Neuron (in vitro differentiated cells): ENCODE data around the gene AOPEP.

Experiments used
- H2AFZ ChIP-seq: one replicate; pipeline ENCODE4 v1.6.1; 2013; ENCODE audit warnings: low read depth, mild to moderate bottlenecking, inconsistent platforms, low read length, moderate library complexity
- H3K27me3 ChIP-seq: one replicate; pipeline ENCODE4 v1.6.1; 2013; ENCODE audit warnings: low read length; ENCODE audit not compliant: insufficient read depth
- H3K36me3 ChIP-seq: one replicate; pipeline ENCODE4 v1.6.1; 2013; ENCODE audit warnings: low read length; ENCODE audit not compliant: insufficient read depth
- H3K4me1 ChIP-seq: one replicate; pipeline ENCODE4 v1.6.1; 2013; ENCODE audit warnings: low read length; ENCODE audit not compliant: insufficient read depth
- H3K4me3 ChIP-seq: 2 replicates; pipeline ENCODE4 v1.5.1; 2013; ENCODE audit warnings: mild to moderate bottlenecking, low read length, moderate library complexity
- H3K9me3 ChIP-seq: one replicate; pipeline ENCODE4 v1.6.1; 2013; ENCODE audit warnings: low read length

AOPEP gene

GRCh38 chr9:94892675-94893074 is 166.2 kb downstream of the AOPEP start:
- no peaks in the 10 kb centered on the region for H3K4me1 ChIP-seq
- no peaks in the 10 kb centered on the region for H3K36me3 ChIP-seq
- no peaks in the 10 kb centered on the region for H3K27me3 ChIP-seq
- peaks cover 2% of the 10 kb centered on the region for H3K9me3 ChIP-seq
- no peak overlapping the region for H2AFZ ChIP-seq
- H3K4me3 ChIP-seq, result no peak overlapping the region

GRCh38 chr9:94894094-94894699 is 167.7 kb downstream of the AOPEP start:
- Histone ChIP-seq H2AFZ (no peak overlapping the region), H3K4me1 (no peaks in the 10 kb centered on the region), H3K4me3 (no peak overlapping the region), H3K9me3 (no peaks in the 10 kb centered on the region), H3K36me3 (no peaks in the 10 kb centered on the region), H3K27me3 (no peaks in the 10 kb centered on the region)

GRCh38 chr9:94895668-94896067 is 169.2 kb downstream of the AOPEP start:
- H3K4me3 ChIP-seq, result no peak overlapping the region
- no peaks in the 10 kb centered on the region for H3K36me3 ChIP-seq
- no peak overlapping the region for H2AFZ ChIP-seq

GRCh38 chr9:94896512-94896911 is 170.0 kb downstream of the AOPEP start:
- no peaks in the 10 kb centered on the region for H3K36me3 ChIP-seq
- H3K9me3 ChIP-seq, result no peaks in the 10 kb centered on the region
- H3K4me3 ChIP-seq, result no peak overlapping the region
- no peak overlapping the region for H2AFZ ChIP-seq
- H3K27me3 ChIP-seq, result no peaks in the 10 kb centered on the region
- peaks cover 2% of the 10 kb centered on the region for H3K4me1 ChIP-seq

More at GRCh38 chr9:94895668-94896067, 169.2 kb downstream of the AOPEP start:
- Histone ChIP-seq H3K4me1 (no peaks in the 10 kb centered on the region), H3K9me3 (no peaks in the 10 kb centered on the region), H3K27me3 (no peaks in the 10 kb centered on the region)

- no peak overlapping the region for H3K4me3 ChIP-seq
Measured at GRCh38 chr9:94899464-94900221, 173.1 kb downstream of the AOPEP start.

GRCh38 chr9:94900222-94901018 is 173.9 kb downstream of the AOPEP start:
- H2AFZ ChIP-seq, result no peak overlapping the region
- no peak overlapping the region for H3K4me3 ChIP-seq
- H3K27me3 ChIP-seq, result no peaks in the 10 kb centered on the region
- no peaks in the 10 kb centered on the region for H3K9me3 ChIP-seq
- peaks cover 27% of the 10 kb centered on the region for H3K4me1 ChIP-seq
- H3K36me3 ChIP-seq, result no peaks in the 10 kb centered on the region

More at GRCh38 chr9:94899464-94900221, 173.1 kb downstream of the AOPEP start:
- H3K36me3 ChIP-seq, result no peaks in the 10 kb centered on the region
- no peaks in the 10 kb centered on the region for H3K9me3 ChIP-seq
- H2AFZ ChIP-seq, result no peak overlapping the region
- peaks cover 20% of the 10 kb centered on the region for H3K4me1 ChIP-seq
- H3K27me3 ChIP-seq, result no peaks in the 10 kb centered on the region

- Histone ChIP-seq H2AFZ (no peak overlapping the region), H3K36me3 (no peaks in the 10 kb centered on the region), H3K4me3 (no peak overlapping the region), H3K9me3 (no peaks in the 10 kb centered on the region), H3K4me1 (peaks cover 32% of the 10 kb centered on the region), H3K27me3 (no peaks in the 10 kb centered on the region)
Measured at GRCh38 chr9:94901019-94901363, 174.5 kb downstream of the AOPEP start.

GRCh38 chr9:94903961-94904421 is 177.5 kb downstream of the AOPEP start:
- Histone ChIP-seq H2AFZ (no peak overlapping the region), H3K4me1 (peaks cover 51% of the 10 kb centered on the region), H3K27me3 (no peaks in the 10 kb centered on the region), H3K36me3 (no peaks in the 10 kb centered on the region), H3K9me3 (no peaks in the 10 kb centered on the region), H3K4me3 (no peak overlapping the region)

- Histone ChIP-seq H3K4me3 (no peak overlapping the region), H3K4me1 (peaks cover 51% of the 10 kb centered on the region), H2AFZ (no peak overlapping the region), H3K27me3 (no peaks in the 10 kb centered on the region), H3K9me3 (no peaks in the 10 kb centered on the region), H3K36me3 (no peaks in the 10 kb centered on the region)
Measured at GRCh38 chr9:94904806-94905205, 178.3 kb downstream of the AOPEP start.

- Histone ChIP-seq H2AFZ (no peak overlapping the region), H3K9me3 (no peaks in the 10 kb centered on the region), H3K4me1 (peaks cover 53% of the 10 kb centered on the region), H3K36me3 (no peaks in the 10 kb centered on the region), H3K4me3 (no peak overlapping the region), H3K27me3 (no peaks in the 10 kb centered on the region)
Measured at GRCh38 chr9:94905606-94906005, 179.1 kb downstream of the AOPEP start.

GRCh38 chr9:94906181-94906580 is 179.7 kb downstream of the AOPEP start:
- Histone ChIP-seq H3K4me3 (no peak overlapping the region), H2AFZ (no peak overlapping the region), H3K36me3 (no peaks in the 10 kb centered on the region), H3K9me3 (no peaks in the 10 kb centered on the region), H3K27me3 (no peaks in the 10 kb centered on the region), H3K4me1 (peaks cover 58% of the 10 kb centered on the region)

GRCh38 chr9:94906713-94907112 is 180.2 kb downstream of the AOPEP start:
- Histone ChIP-seq H3K27me3 (no peaks in the 10 kb centered on the region), H3K36me3 (no peaks in the 10 kb centered on the region), H3K4me1 (peaks cover 58% of the 10 kb centered on the region), H3K9me3 (no peaks in the 10 kb centered on the region), H3K4me3 (no peak overlapping the region), H2AFZ (no peak overlapping the region)

- H3K9me3 ChIP-seq, result no peaks in the 10 kb centered on the region
- peaks cover 56% of the 10 kb centered on the region for H3K4me1 ChIP-seq
- no peak overlapping the region for H2AFZ ChIP-seq
- no peaks in the 10 kb centered on the region for H3K27me3 ChIP-seq
- no peak overlapping the region for H3K4me3 ChIP-seq
- no peaks in the 10 kb centered on the region for H3K36me3 ChIP-seq
Measured at GRCh38 chr9:94907264-94907936, 180.9 kb downstream of the AOPEP start.
